HepG2 (cell line): ENCODE data around the gene SDR42E2. TPM values are rescaled to one million over a fixed set of nuclear protein-coding genes. Genes with fewer than 3 reads are reported as not detected.

Source experiments
- ARNTL ChIP-seq: sonication (generic); formaldehyde crosslinking; IDR thresholded peaks from 2 replicates; pipeline ENCODE4 v1.4.0; 2020; ENCODE audit warnings: mild to moderate bottlenecking, missing genetic modification reagents
- BCL6 ChIP-seq: IDR thresholded peaks from 2 replicates; pipeline ENCODE4 v1.6.1; 2016; ENCODE audit warnings: missing genetic modification reagents, missing compliant biosample characterization
- CHD2 ChIP-seq: IDR thresholded peaks from 2 replicates; pipeline ENCODE4 v1.6.1; 2011; ENCODE audit warnings: low read depth, low read length, improper control_type of control experiment
- IRF2 ChIP-seq: IDR thresholded peaks from 2 replicates; pipeline ENCODE4 v1.6.1; 2018; ENCODE audit warnings: missing genetic modification reagents, missing compliant biosample characterization
- MED1 ChIP-seq: sonication (generic); formaldehyde crosslinking; IDR thresholded peaks from 2 replicates; pipeline ENCODE4 v1.4.0; 2020; ENCODE audit warnings: missing genetic modification reagents
- MIER2 ChIP-seq: IDR thresholded peaks from 2 replicates; pipeline ENCODE4 v1.6.1; 2016; ENCODE audit warnings: missing biosample characterization, missing genetic modification reagents
- MXD4 ChIP-seq: IDR thresholded peaks from 2 replicates; pipeline ENCODE4 v1.6.1; 2016; ENCODE audit warnings: mild to moderate bottlenecking, missing biosample characterization, missing genetic modification reagents
- PCBP1 ChIP-seq: fragments of 200-400 bp; formaldehyde crosslinking; IDR thresholded peaks from 2 replicates; pipeline ENCODE4 v1.6.1; 2017; ENCODE audit warnings: mild to moderate bottlenecking, low read depth, low read length, borderline replicate concordance
- RCOR2 ChIP-seq: IDR thresholded peaks from 2 replicates; pipeline ENCODE4 v1.6.1; 2016; ENCODE audit warnings: missing biosample characterization, missing genetic modification reagents
- SAFB2 ChIP-seq: sonication (generic); formaldehyde crosslinking; IDR thresholded peaks from 2 replicates; pipeline ENCODE4 v1.5.1; 2020; ENCODE audit warnings: missing genetic modification reagents, low read depth, mild to moderate bottlenecking, borderline replicate concordance
- SUZ12 ChIP-seq: fragments of 150-350 bp; IDR thresholded peaks from 2 replicates; pipeline ENCODE4 v1.6.1; 2014; ENCODE audit warnings: low read depth, low read length
- ZFP90 ChIP-seq: sonication (generic); formaldehyde crosslinking; IDR thresholded peaks from 2 replicates; pipeline ENCODE4 v1.8.0; 2022; ENCODE audit warnings: missing genetic modification reagents, mild to moderate bottlenecking, inconsistent platforms, borderline replicate concordance
- ZNF235 ChIP-seq: sonication (generic); formaldehyde crosslinking; IDR thresholded peaks from 2 replicates; pipeline ENCODE4 v1.8.1; 2023; ENCODE audit warnings: mild to moderate bottlenecking, missing genetic modification reagents, borderline replicate concordance
- ZNF33A ChIP-seq: sonication (generic); formaldehyde crosslinking; IDR thresholded peaks from 2 replicates; pipeline ENCODE4 v1.5.1; 2020; ENCODE audit warnings: missing genetic modification reagents, mild to moderate bottlenecking, moderate library complexity, borderline replicate concordance
- ZNF598 ChIP-seq: sonication (generic); formaldehyde crosslinking; IDR thresholded peaks from 2 replicates; pipeline ENCODE4 v1.5.1; 2020; ENCODE audit warnings: mild to moderate bottlenecking, missing genetic modification reagents, borderline replicate concordance
- ZSCAN21 ChIP-seq: sonication (generic); formaldehyde crosslinking; IDR thresholded peaks from 2 replicates; pipeline ENCODE4 v1.8.0; 2022; ENCODE audit warnings: mild to moderate bottlenecking, missing genetic modification reagents, moderate library complexity, borderline replicate concordance
- ZSCAN25 ChIP-seq: sonication (generic); formaldehyde crosslinking; IDR thresholded peaks from 2 replicates; pipeline ENCODE4 v1.8.0; 2022; ENCODE audit warnings: mild to moderate bottlenecking, missing genetic modification reagents
- ZSCAN9 ChIP-seq: IDR thresholded peaks from 2 replicates; pipeline ENCODE4 v1.6.1; 2016; ENCODE audit warnings: borderline replicate concordance
- ZZZ3 ChIP-seq: sonication (generic); formaldehyde crosslinking; IDR thresholded peaks from 2 replicates; pipeline ENCODE4 v1.4.0; 2020; ENCODE audit warnings: missing genetic modification reagents, mild to moderate bottlenecking, borderline replicate concordance
- polyA plus RNA-seq, 8 experiments: library from polyadenylated mRNA; depleted of rRNA in 3 of 8; stranded (reverse) in 7 of 8; unstranded in 1 of 8; fragments of >200 nt; fragmentation: Illumina TruSeq in 4 of 8; extraction: Trizol in 4 of 8; gene quantifications; 2 replicates each; pipeline versions ENCODE4 v1.2.1 to v1.2.3, GENCODE V29; 2011 to 2016; ENCODE audit warnings: low read depth in 4 of 8, missing spikeins in 1 of 8, mixed read lengths in 1 of 8; ENCODE audit not compliant: insufficient read depth in 1 of 8
- total RNA-seq, 5 experiments: library from RNA; depleted of rRNA; stranded (reverse); fragments of >200 nt; fragmentation: Illumina TruSeq; extraction: Trizol; gene quantifications; 2 replicates each; pipeline ENCODE4 v1.2.3, GENCODE V29; 2016; ENCODE audit warnings: low read depth in 1 of 5
- TF ChIP-seq, protein P1 (sequence below): sonication (generic); formaldehyde crosslinking; IDR thresholded peaks from 2 replicates; pipeline ENCODE4 v1.5.0; 2020; ENCODE audit warnings: mild to moderate bottlenecking, missing genetic modification reagents
- TF ChIP-seq, protein P2 (sequence below): IDR thresholded peaks from 2 replicates; pipeline ENCODE4 v1.6.1; 2018; ENCODE audit warnings: missing genetic modification reagents
- TF ChIP-seq, protein P3 (sequence below): sonication (generic); formaldehyde crosslinking; IDR thresholded peaks from 2 replicates; pipeline ENCODE4 v1.5.0; 2020; ENCODE audit warnings: mild to moderate bottlenecking, missing genetic modification reagents
- TF ChIP-seq, protein P4 (sequence below): sonication (generic); formaldehyde crosslinking; IDR thresholded peaks from 2 replicates; pipeline ENCODE4 v1.4.0; 2020; ENCODE audit warnings: missing genetic modification reagents

SDR42E2 gene
- total and polyA plus RNA-seq, 2 of the 13 experiments (the other 11 are each of a cell fraction or from before 2014, with no cell fraction given): 0.05 to 0.11 TPM

DNA sequence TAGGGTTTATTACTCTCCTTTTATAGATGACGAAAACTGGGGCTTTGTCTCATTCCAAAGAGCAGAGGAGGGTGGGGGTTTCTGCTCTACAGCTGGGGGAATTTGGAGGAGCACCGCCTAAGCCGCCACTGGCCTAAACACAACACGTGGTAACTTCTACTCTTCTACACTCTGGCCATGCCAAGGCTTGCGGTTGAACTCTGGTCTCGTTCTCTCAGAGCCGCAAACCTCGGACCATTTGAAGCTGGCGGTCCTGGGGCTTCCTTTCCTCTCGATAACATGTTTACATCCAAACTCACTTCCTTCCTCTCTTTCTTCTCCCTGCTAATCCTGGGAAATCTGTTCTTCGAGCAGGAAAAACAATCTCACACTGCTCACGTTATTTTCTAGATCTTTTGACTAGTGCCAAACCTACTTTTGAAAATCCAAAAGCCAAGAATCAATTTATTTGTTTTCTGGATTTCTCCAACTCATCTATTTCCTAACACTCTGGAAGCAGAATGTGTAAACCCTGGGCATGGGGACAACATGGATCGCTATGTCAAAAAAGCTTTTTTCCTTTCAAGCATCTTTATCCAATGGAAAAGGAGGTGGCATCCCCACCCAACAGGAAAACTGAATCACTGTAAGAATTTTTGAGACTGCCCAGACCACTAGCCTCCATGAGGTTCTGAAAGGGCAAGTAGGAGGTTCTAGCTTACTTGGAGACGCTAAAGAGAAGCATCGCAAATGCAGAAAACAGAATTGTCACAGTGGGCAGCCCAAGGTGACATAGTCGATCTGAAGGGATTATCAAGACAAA lies 30.2 kb downstream of the SDR42E2 start (continued):
- TF ChIP-seq, protein P1, sequence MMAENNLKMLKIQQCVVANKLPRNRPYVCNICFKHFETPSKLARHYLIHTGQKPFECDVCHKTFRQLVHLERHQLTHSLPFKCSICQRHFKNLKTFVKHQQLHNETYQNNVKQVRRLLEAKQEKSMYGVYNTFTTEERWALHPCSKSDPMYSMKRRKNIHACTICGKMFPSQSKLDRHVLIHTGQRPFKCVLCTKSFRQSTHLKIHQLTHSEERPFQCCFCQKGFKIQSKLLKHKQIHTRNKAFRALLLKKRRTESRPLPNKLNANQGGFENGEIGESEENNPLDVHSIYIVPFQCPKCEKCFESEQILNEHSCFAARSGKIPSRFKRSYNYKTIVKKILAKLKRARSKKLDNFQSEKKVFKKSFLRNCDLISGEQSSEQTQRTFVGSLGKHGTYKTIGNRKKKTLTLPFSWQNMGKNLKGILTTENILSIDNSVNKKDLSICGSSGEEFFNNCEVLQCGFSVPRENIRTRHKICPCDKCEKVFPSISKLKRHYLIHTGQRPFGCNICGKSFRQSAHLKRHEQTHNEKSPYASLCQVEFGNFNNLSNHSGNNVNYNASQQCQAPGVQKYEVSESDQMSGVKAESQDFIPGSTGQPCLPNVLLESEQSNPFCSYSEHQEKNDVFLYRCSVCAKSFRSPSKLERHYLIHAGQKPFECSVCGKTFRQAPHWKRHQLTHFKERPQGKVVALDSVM (CRISPR knock-in tag): no peak; the same call in 1 of the 2 replicates
- TF ChIP-seq, protein P2, sequence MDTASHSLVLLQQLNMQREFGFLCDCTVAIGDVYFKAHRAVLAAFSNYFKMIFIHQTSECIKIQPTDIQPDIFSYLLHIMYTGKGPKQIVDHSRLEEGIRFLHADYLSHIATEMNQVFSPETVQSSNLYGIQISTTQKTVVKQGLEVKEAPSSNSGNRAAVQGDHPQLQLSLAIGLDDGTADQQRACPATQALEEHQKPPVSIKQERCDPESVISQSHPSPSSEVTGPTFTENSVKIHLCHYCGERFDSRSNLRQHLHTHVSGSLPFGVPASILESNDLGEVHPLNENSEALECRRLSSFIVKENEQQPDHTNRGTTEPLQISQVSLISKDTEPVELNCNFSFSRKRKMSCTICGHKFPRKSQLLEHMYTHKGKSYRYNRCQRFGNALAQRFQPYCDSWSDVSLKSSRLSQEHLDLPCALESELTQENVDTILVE (CRISPR knock-in tag): peak; percentile 95
- TF ChIP-seq MIER2 (peak; percentile 28), IRF2 (CRISPR knock-in tag) (0 out of 2 replicates have a peak, but pooled peaks have one; percentile 85), ZSCAN21 (CRISPR knock-in tag) (peak; percentile 96), MED1 (peak; percentile 96), ARNTL (CRISPR knock-in tag) (peak; percentile 80), ZSCAN9 (CRISPR knock-in tag) (peak; percentile 97), ZSCAN25 (peak; percentile 74), CHD2 (peak; percentile 71), ZZZ3 (CRISPR knock-in tag) (no peak; the same call in 1 of the 2 replicates), ZFP90 (no peak), ZNF235 (CRISPR knock-in tag) (no peak), ZNF33A (peak; percentile 88; the same call in 1 of the 2 replicates), PCBP1 (no peak), BCL6 (peak; percentile 69), SAFB2 (CRISPR knock-in tag) (peak; percentile 62; the same call in 1 of the 2 replicates), SUZ12 (no peak), MXD4 (CRISPR knock-in tag) (peak; percentile 83), RCOR2 (CRISPR knock-in tag) (peak; percentile 62), ZNF598 (no peak)
- TF ChIP-seq, protein P3, sequence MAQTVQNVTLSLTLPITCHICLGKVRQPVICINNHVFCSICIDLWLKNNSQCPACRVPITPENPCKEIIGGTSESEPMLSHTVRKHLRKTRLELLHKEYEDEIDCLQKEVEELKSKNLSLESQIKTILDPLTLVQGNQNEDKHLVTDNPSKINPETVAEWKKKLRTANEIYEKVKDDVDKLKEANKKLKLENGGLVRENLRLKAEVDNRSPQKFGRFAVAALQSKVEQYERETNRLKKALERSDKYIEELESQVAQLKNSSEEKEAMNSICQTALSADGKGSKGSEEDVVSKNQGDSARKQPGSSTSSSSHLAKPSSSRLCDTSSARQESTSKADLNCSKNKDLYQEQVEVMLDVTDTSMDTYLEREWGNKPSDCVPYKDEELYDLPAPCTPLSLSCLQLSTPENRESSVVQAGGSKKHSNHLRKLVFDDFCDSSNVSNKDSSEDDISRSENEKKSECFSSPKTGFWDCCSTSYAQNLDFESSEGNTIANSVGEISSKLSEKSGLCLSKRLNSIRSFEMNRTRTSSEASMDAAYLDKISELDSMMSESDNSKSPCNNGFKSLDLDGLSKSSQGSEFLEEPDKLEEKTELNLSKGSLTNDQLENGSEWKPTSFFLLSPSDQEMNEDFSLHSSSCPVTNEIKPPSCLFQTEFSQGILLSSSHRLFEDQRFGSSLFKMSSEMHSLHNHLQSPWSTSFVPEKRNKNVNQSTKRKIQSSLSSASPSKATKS (CRISPR knock-in tag): 0 out of 2 replicates have a peak, but pooled peaks have one; percentile 31
- TF ChIP-seq, protein P4, sequence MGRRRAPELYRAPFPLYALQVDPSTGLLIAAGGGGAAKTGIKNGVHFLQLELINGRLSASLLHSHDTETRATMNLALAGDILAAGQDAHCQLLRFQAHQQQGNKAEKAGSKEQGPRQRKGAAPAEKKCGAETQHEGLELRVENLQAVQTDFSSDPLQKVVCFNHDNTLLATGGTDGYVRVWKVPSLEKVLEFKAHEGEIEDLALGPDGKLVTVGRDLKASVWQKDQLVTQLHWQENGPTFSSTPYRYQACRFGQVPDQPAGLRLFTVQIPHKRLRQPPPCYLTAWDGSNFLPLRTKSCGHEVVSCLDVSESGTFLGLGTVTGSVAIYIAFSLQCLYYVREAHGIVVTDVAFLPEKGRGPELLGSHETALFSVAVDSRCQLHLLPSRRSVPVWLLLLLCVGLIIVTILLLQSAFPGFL (CRISPR knock-in tag): no peak
